GM19397 (cell line): ENCODE data around the gene HIPK1.
"Not testable (repeated sequence)": the region's sequence is repeated elsewhere in the genome, so short reads cannot be mapped to it uniquely, and the experiment has no call there.

Experiments
- ATAC-seq: cut with Tn5 transposase; IDR thresholded peaks from one replicate; pipeline ENCODE4 v1.9.1; 2021; ENCODE audit warnings: mild to moderate bottlenecking, moderate library complexity; ENCODE audit not compliant: unreplicated experiment

Gene HIPK1

GRCh38 chr1:113943028-113943811 lies 14.1 kb downstream of the HIPK1 start:
- ATAC-seq, result no peak

- ATAC-seq, result no peak
Measured at GRCh38 chr1:113945329-113945728, 16.2 kb downstream of the HIPK1 start.

- no peak for ATAC-seq
Measured at GRCh38 chr1:113946112-113946511, 17.0 kb downstream of the HIPK1 start.

GRCh38 chr1:113946678-113947387 lies 17.7 kb downstream of the HIPK1 start:
- no peak for ATAC-seq

GRCh38 chr1:113947388-113948107 lies 18.4 kb downstream of the HIPK1 start:
- no peak for ATAC-seq

- ATAC-seq, result not testable (repeated sequence)
Measured at GRCh38 chr1:113948151-113948550, 19.0 kb downstream of the HIPK1 start.

- ATAC-seq, result no peak
Measured at GRCh38 chr1:113949007-113949406, 19.9 kb downstream of the HIPK1 start.

GRCh38 chr1:113950908-113951307 lies 21.8 kb downstream of the HIPK1 start:
- ATAC-seq, result no peak

- ATAC-seq, result no peak
Measured at GRCh38 chr1:113951719-113952118, 22.6 kb downstream of the HIPK1 start.

GRCh38 chr1:113957984-113958383 lies 28.9 kb downstream of the HIPK1 start:
- no peak for ATAC-seq

- no peak for ATAC-seq
Measured at GRCh38 chr1:113958691-113959090, 29.6 kb downstream of the HIPK1 start.

GRCh38 chr1:113963281-113963906 lies 34.3 kb downstream of the HIPK1 start:
- no peak for ATAC-seq

- ATAC-seq, result no peak
Measured at GRCh38 chr1:113965703-113966412, 36.7 kb downstream of the HIPK1 start.

GRCh38 chr1:113972954-113973353 lies 43.8 kb downstream of the HIPK1 start:
- ATAC-seq, result no peak

- no peak for ATAC-seq
Measured at GRCh38 chr1:113975211-113975895, 46.2 kb downstream of the HIPK1 start.

GRCh38 chr1:113976609-113977278 lies 47.6 kb downstream of the HIPK1 start:
- no peak for ATAC-seq

GRCh38 chr1:113977906-113978305 lies 48.8 kb downstream of the HIPK1 start:
- no peak for ATAC-seq

- ATAC-seq, result no peak
Measured at GRCh38 chr1:113978863-113979702, 50.0 kb downstream of the HIPK1 start, which contains the start of gene OLFML3. OLFML3 (plus strand) TSS chr1:113979474; CDS start chr1:113979517, 43 bp downstream.
